NT2/D1 (cell line): Measurements from ENCODE around the gene TAF1.
A peak's percentile ranks its signal among the peaks of the same experiment; 100 is the strongest.
"Not testable (repeated sequence)": the region's sequence is repeated elsewhere in the genome, so short reads cannot be mapped to it uniquely, and the experiment has no call there.

Experiments
- DNase-seq: peaks from one replicate; pipeline ENCODE4 v3.0.0-alpha.2; 2011; ENCODE audit warnings: low read depth, low spot score
- H3K27me3 ChIP-seq: 2 replicates; pipeline ENCODE4 v1.6.0; 2011; ENCODE audit warnings: mild to moderate bottlenecking; ENCODE audit not compliant: insufficient read length, insufficient read depth
- H3K36me3 ChIP-seq: 2 replicates; pipeline ENCODE4 v1.6.1; 2011; ENCODE audit warnings: mild to moderate bottlenecking, low read length, mixed read lengths; ENCODE audit not compliant: insufficient read depth, insufficient read length
- H3K4me1 ChIP-seq: 2 replicates; pipeline ENCODE4 v1.5.1; 2011; ENCODE audit not compliant: insufficient read depth, insufficient read length
- H3K4me3 ChIP-seq: 2 replicates; pipeline ENCODE4 v1.5.1; 2011; ENCODE audit warnings: low read depth; ENCODE audit not compliant: insufficient read length
- H3K9ac ChIP-seq: 2 replicates; pipeline ENCODE4 v1.6.0; 2011; ENCODE audit warnings: low read depth; ENCODE audit not compliant: insufficient read length
- H3K9me3 ChIP-seq: 2 replicates; pipeline ENCODE4 v1.5.1; 2011; ENCODE audit warnings: mild to moderate bottlenecking, low read length; ENCODE audit not compliant: insufficient read depth
- SUZ12 ChIP-seq: IDR thresholded peaks from 2 replicates; pipeline ENCODE4 v1.6.1; 2011; ENCODE audit not compliant: insufficient read length, insufficient read depth; ENCODE audit errors: extremely low read depth
- YY1 ChIP-seq: IDR thresholded peaks from 2 replicates; pipeline ENCODE4 v1.6.1; 2011; ENCODE audit not compliant: insufficient read length, insufficient read depth
- ZNF274 ChIP-seq: IDR thresholded peaks from 2 replicates; pipeline ENCODE4 v1.6.1; 2011; ENCODE audit warnings: mild to moderate bottlenecking, low read depth, low read length

Gene TAF1

GRCh38 chrX:71364221-71364620, 1.9 kb upstream of the TAF1 start:
- H3K9ac ChIP-seq: no peak overlapping the region
- H3K4me3 ChIP-seq: no peak overlapping the region
- no peak for TF ChIP-seq SUZ12
- no peak for TF ChIP-seq ZNF274
- TF ChIP-seq YY1: no peak
- no peaks in the 10 kb centered on the region for H3K9me3 ChIP-seq
- H3K4me1 ChIP-seq: no peaks in the 10 kb centered on the region
- H3K36me3 ChIP-seq: peaks cover 11% of the 10 kb centered on the region
- no peak for DNase-seq
- H3K27me3 ChIP-seq: no peaks in the 10 kb centered on the region

GRCh38 chrX:71365356-71365874, 742 bp upstream of the TAF1 start:
- H3K4me3 ChIP-seq: peak overlapping the region; percentile 66
- TF ChIP-seq SUZ12 (no peak), YY1 (no peak), ZNF274 (no peak)

GRCh38 chrX:71366674-71367256, 608 bp downstream of the TAF1 start:
- no peaks in the 10 kb centered on the region for H3K9me3 ChIP-seq
- H3K4me3 ChIP-seq: peak overlapping the region; percentile 99
- peak overlapping the region; percentile 99 for H3K9ac ChIP-seq
- no peaks in the 10 kb centered on the region for H3K27me3 ChIP-seq
- no peak for DNase-seq
- TF ChIP-seq YY1: no peak
- no peak for TF ChIP-seq ZNF274
- no peak for TF ChIP-seq SUZ12
- no peaks in the 10 kb centered on the region for H3K4me1 ChIP-seq
- peaks cover 32% of the 10 kb centered on the region for H3K36me3 ChIP-seq

More at GRCh38 chrX:71365356-71365874, 742 bp upstream of the TAF1 start:
- Histone ChIP-seq H3K4me1 (no peaks in the 10 kb centered on the region), H3K36me3 (peaks cover 19% of the 10 kb centered on the region), H3K9ac (peak overlapping the region; percentile 89), H3K9me3 (no peaks in the 10 kb centered on the region), H3K27me3 (no peaks in the 10 kb centered on the region)
- no peak for DNase-seq

GRCh38 chrX:71367396-71367795, 1.2 kb downstream of the TAF1 start:
- DNase-seq: no peak
- TF ChIP-seq ZNF274: no peak
- no peak for TF ChIP-seq SUZ12
- no peak for TF ChIP-seq YY1
- Histone ChIP-seq H3K4me3 (peak overlapping the region; percentile 99), H3K27me3 (no peaks in the 10 kb centered on the region), H3K36me3 (peaks cover 38% of the 10 kb centered on the region), H3K9ac (peak overlapping the region; percentile 99), H3K4me1 (no peaks in the 10 kb centered on the region), H3K9me3 (no peaks in the 10 kb centered on the region)

- Histone ChIP-seq H3K36me3 (peaks cover 81% of the 10 kb centered on the region), H3K4me1 (no peaks in the 10 kb centered on the region), H3K9ac (no peak overlapping the region), H3K4me3 (no peak overlapping the region), H3K9me3 (no peaks in the 10 kb centered on the region), H3K27me3 (no peaks in the 10 kb centered on the region)
- TF ChIP-seq YY1: no peak
- no peak for TF ChIP-seq ZNF274
- no peak for TF ChIP-seq SUZ12
- no peak for DNase-seq
These were observed 6.2 kb downstream of the TAF1 start for GRCh38 chrX:71372388-71372787.

GRCh38 chrX:71378732-71379131, 12.6 kb downstream of the TAF1 start:
- Histone ChIP-seq H3K4me3 (no peak overlapping the region), H3K27me3 (no peaks in the 10 kb centered on the region), H3K4me1 (no peaks in the 10 kb centered on the region), H3K9me3 (no peaks in the 10 kb centered on the region), H3K9ac (no peak overlapping the region), H3K36me3 (peaks cover 89% of the 10 kb centered on the region)
- DNase-seq: no peak
- TF ChIP-seq ZNF274 (no peak), YY1 (no peak), SUZ12 (no peak)

GRCh38 chrX:71391725-71392124, 25.6 kb downstream of the TAF1 start:
- not testable (repeated sequence) for H3K4me3 ChIP-seq, H3K4me1 ChIP-seq, H3K9ac ChIP-seq, H3K9me3 ChIP-seq, H3K27me3 ChIP-seq, DNase-seq
- peaks cover 92% of the 10 kb centered on the region for H3K36me3 ChIP-seq

GRCh38 chrX:71393919-71394318, 27.8 kb downstream of the TAF1 start:
- no peak for DNase-seq
- no peak for TF ChIP-seq SUZ12
- TF ChIP-seq YY1: no peak
- no peak for TF ChIP-seq ZNF274
- Histone ChIP-seq H3K27me3 (no peaks in the 10 kb centered on the region), H3K36me3 (peaks cover 91% of the 10 kb centered on the region), H3K4me3 (no peak overlapping the region), H3K4me1 (no peaks in the 10 kb centered on the region), H3K9me3 (no peaks in the 10 kb centered on the region), H3K9ac (no peak overlapping the region)
